HG03575 (cell line): ENCODE results near the gene RRP12.
"Not testable (repeated sequence)": the region's sequence is repeated elsewhere in the genome, so short reads cannot be mapped to it uniquely, and the experiment has no call there.

ENCODE experiments used
- ATAC-seq: cut with Tn5 transposase; IDR thresholded peaks from one replicate; pipeline ENCODE4 v1.9.1; 2021; ENCODE audit not compliant: unreplicated experiment, insufficient number of reproducible peaks, low FRiP score; ENCODE audit errors: extremely low read depth

The RRP12 gene

DNA sequence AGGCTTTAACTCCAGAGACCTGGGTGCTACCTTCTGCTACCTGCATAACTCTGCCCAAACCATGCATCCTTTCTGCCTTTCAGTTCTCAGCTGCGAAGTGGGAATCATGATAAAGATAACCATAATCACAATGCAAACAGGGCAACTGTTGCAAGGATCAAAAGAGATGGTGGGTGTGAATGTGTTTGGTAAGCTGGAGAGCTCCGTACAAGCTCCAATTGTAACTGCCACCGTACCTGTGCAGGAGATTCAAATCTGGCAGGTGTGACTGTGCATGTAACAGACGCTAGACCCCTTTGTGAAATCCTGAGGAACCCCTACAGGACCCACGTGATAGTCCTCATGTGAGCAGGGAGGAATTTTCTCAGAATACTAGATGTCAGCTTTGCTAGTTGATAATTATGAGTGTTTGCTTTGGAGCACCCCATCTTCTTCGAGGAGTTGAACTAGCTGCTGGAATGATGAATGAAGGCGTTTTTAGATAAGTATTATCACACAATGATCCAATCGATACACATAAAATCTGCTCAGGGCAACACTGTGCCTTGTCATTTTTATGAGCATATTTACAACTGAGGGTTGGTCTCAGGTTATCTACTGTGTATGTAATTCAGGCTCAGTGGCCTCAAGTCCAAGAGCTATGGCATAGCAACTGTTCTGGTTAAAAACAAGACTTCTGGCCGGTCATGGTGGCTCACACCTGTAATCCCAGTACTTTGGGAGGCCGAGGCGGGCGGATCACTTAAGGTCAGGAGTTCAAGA lies 51.2 kb downstream of the RRP12 start:
- ATAC-seq: no peak

DNA sequence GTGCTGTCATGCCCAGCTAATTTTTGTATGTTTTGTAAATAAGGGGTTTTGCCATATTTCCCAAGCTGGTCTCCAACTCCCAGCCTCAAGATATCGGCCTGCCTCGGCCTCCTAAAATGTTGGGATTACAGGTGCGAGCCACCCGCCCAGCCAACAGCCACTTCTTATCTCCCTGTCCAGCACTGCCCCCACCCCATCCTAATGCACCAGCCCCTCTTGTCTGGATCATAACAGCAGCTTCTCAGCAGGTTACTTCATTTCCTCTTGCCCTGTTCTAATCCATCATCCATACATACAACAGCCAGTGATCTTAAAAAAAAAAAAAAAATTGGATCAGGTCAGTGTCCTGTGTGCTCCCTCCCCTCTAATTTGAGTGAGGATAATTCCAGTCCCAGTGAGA lies 53.8 kb downstream of the RRP12 start:
- no peak for ATAC-seq

DNA sequence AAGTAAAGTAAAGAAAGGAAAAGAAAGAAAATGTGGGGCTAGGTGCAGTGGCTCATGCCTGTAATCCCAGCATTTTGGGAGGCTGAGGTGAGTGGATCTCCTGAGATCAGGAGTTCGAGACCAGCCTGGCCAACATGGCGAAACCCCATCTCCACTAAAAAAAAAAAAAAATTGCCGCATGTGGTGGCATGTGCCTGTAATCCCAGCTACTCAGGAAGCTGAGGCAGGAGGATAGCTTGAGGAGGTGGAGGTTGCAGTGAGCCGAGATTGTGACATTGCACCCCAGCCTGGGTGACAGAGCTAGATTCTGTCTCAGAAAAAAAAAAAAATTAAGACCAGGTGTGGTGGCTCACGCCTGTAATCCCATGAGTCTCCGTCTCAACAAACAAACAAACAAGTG lies 57.5 kb downstream of the RRP12 start:
- not testable (repeated sequence) for ATAC-seq

DNA sequence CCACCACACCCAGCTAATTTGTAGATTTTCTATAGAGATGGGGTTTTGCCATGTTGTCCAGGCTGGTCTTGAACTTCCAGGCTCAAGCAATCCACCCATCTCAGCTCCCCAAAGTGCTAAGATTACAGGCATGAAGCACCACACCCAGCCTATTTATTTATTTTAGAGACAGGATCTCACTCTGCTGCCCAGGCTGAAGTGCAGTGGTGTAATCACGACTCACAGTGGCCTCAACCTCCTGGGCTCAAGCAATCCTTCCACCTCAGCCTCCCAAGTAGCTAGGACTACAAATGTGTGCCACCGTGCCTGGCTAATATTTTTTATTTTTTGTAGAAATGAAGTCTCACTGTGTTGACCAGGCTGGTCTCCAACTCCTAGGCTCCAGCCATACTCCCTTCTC lies 59.7 kb downstream of the RRP12 start:
- ATAC-seq: no peak

DNA sequence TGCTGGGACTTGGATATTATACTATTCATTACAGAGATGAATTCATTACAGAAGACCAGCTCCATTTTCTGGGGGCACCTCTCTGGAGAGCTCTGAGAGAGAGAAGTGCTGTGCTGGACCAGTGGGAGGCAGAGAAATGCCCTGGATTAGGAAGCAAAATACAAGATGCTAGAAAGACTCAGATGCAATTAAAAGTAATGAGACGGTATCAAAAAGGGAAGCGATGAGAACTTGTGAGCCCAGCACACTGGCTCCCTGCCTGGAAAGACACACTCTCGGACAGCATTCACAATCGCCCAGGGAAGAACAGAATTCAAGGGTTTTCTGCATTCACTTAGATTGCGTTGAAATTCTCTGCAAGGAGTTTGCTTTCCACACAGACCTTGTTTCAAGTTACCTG lies 63.1 kb downstream of the RRP12 start:
- ATAC-seq: no peak

DNA sequence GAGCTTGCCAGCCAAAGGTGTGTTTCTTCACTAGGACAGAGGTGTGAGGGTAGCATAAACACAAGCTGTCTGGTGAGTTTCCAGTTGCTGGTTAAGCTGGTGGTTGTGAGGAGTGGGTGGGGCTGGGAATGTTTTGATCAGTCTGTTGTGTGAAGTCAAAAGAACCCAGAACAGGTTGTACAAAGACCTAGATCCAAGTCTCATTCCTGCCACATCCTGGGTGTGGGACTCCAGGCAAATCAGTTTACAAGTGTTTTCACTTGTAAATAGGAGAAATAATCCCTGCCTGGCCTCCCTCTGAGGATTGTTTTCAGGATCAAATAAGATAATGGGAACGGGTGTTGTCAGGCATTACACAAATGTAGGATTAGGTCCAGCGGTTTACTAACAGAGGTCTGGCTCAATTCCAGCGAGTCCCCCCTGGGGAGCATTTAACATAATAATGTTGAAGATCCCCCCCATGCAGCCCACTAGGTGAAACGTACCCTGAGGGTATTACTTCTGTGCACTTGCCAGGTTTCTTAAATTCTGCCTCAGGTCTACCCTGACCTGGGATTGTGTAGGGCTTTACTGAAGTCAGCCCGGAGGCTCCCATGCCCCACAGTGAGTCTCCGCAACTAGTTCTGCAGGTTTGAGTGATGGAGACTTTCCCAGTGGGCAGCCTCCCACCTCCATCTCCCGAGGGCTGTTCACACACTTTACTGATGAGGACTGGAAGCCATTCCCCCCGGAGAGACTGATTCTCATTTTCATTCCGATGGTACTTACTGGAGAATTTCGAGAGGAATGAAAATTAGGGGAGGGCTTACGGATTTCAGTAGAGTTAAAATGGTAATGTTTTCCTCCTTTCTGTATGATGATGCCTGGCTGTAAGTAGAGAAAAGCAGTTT lies 64.0 kb downstream of the RRP12 start:
- no peak for ATAC-seq

DNA sequence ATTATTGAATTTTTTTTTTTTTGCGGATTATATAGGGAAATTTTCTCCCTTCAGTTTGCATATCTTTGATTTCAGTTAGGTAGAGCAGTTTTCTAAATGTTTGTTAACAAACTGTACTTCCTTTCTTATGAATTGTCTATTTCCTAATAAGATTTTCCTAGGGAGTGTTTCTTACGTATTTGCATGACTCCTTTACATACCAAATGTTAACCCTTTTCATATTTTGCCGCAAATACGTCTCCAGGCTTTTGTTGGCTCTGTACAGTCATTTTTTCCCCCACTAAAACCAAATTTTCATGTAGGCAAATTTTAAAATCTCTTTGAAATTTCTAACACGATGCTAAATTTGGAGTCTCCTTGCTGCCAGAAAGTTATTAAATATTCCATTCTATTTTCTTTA lies 64.7 kb downstream of the RRP12 start:
- no peak for ATAC-seq

DNA sequence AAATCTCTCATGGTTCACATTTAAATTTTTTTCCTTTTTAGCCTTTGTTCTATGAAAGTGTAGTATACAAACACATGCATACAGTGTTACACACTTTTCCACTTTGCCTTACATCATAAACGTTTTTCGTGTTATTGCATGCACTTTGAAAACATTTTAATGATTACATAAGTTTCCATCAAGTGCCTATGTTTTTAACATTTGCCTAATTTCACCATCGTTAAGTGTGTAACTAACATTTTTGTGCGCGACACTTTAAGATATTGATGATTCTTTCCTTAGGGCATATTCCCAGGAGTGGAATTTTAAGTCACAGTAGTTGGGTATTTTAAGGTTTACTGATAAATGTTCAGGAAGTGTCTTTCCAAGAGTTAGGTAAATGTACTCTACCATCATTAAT lies 65.1 kb downstream of the RRP12 start:
- no peak for ATAC-seq

DNA sequence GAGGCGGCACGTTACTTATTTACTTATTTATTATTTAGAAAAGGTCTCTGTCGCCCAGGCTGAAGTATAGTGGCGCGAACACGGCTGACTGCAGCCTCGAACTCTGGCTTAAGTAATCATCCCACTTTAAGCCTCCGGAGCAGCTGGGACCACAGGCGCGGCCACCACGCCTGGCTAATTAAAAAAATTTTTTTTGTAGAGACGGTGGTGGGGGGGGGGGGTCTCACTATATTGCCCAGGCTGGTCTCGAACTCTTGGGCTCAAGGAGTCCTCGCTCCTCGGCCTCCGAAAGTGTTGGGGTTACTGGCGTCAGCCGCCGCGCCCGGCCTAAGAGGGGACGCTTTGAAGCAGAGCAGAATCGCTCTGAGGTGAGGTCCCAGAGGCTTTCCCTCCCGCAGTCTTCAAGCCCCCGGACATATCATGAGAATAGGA lies 65.9 kb downstream of the RRP12 start:
- ATAC-seq: no peak

DNA sequence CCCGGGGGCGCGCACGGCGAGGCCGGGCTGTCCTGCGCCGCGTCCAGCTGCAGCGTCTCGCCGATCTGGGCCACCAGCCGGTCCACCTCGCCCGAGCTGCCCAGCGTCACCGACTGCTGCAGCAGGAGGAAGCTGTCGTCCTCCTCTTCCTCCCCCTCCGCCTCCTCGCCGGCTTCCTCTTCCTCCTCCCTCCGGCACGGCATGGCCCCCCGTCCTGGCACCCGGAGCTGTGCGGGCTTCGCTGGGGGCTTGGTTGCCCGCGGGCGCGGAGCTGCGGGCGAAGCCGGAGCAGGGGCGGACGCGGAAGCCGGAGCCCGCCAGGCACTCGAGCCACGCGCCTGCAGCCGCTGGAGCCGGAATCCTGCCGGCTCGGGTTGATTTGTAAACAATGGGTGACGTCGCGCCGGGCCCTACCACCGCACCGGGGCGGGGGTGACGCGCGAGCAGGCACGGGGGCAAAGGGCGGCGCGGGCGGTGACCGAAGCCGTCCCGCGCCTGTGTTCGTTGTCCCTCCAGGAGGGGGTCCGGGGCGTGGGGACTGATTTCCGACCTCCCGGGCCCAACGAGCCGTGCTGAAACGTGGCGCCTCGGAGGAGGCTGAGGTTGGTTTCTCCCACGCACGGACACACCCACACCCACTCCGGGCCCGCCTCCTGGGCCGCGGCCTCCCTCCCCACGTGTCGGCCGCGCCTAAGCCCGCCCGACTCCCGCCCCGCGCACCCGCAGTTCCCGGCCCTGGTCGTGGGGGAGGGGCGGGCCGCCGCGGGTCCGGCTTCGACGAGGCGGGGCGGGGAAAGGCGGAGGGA lies 66.6 kb downstream of the RRP12 start, which contains the start of gene FRAT2:
TSS of gene FRAT2 (minus strand) at position 360 of the 806 bp plus-strand sequence. CDS start at position 203, 157 bp downstream.
- ATAC-seq: no peak

DNA sequence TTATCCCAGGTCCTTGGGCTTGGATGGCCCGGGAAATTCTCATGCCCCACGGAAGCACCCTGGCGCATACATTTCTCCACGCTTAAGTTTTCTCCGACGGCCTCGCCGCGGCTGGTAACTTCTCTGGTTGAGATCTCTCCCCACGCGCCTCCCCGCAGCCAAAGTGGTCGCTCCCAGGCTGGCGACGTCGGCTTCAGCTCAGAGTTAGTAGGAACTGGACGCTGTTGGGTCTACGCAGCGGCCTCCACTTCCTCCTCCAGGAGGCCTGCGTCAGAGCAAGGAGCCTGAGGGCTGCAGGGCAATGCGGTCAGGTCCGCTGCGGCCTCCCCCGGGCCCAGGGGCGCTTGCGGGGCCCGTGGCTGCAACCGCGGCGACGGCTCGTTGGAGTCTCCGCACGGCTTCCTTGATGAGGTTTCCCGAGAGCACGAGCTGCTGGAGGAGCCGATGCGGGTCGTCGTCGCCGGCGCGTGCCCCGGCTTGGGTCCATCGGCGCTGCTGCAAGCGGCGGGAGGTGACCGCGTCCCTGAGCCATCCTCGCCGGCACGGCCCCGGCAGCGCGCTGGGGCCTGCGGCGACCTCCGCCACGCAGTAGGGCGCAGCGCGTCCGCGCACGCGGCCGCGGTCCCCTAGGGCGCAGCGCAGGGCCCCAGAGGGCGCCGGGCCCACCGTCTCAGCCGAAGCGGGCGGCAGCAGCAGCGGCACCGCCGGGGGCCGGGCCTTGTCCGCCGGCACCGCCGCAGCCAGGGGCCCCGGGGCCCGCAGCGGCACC lies 67.4 kb downstream of the RRP12 start:
- no peak for ATAC-seq

DNA sequence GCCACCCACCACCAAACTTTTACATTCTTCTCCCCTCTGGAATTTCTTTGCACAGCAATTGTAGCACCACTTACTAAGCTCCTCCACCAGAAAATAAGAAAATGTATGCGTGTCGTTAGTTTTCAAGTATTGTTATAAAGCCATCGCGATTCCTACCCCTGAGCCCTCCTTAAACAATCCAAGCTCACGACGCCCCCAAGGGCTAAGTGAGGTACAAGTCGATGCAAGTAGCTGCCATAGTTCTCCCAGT lies 67.9 kb downstream of the RRP12 start:
- no peak for ATAC-seq

DNA sequence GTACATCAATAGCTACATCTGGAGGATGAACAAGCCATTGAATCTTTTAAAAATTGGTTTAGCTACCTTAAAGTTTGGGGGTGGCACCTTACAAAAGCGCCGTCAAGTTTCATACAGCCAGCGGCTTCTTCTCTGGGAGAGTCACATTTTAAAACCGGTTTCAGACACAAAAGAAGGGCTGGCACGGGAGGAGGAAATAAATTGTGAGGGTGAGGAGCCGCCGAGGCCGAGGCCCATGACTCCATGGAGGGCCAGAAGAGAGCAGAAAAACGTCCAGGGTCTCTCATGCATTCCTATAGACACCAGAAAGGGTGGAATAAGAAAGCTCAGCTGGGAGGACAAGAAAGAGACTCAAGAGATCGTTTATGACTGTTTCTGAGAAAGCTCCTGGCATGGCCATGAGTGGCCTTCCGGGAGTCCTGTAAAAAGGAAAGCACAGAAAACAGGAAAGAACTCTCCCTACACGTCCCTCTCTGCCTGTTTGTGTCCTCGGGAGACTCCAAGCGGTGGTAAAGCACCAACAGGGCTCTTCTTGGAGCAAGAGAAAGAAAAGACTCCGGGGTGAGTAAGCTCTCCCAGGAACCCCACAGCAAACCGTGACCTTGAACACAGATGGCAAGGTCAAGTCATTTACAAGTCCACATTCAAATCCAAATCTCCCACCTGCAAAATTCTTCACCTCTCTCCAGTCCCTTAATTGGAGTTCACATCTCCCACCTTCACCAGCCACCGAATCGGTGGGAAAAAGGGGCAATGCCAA lies 68.4 kb downstream of the RRP12 start:
- ATAC-seq: no peak

DNA sequence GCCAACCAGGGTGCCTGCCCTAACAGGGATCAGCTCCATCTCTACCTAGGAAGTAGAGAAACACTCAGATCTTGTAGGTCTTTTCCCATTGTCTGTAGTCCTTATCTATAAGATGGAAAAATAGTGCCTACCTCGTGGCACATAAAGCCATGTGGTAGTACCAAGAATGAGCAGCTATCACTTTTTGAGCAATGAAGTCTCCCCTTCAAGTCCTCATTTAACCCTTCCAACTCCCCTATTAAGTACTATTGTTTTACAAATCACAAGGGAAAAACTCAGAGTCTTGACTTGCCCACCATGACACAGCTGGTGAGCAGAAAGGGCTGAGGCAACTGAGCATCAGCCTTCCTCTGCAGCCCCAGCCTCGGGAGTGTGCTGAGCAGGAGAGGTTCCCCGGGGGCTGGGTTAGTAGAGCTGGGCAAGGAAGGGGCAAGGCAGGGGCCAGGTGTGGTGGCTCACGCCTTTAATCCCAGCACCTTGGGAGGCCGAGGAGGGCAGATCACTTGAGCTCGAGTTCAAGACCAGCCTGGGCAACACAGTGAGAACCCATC lies 69.9 kb downstream of the RRP12 start:
- ATAC-seq: no peak

DNA sequence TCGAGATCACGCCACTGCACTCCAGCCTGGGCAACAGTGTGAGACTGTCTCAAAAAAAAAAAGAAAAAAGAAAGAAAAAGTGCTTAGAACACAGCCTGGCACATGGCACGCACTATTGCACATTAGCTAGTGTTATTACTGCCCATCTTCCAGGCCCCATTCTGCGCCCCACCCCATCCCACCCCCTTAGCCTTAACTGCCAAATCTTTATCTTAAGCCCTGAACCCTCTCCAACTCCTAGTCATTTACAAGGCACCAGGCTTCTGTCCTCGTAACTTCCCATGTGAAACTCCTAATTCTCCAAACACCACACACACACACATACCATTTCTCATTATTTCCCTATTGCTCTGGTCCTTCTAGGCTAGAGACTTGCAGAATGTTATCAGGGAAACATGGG lies 71.4 kb downstream of the RRP12 start:
- ATAC-seq: no peak

DNA sequence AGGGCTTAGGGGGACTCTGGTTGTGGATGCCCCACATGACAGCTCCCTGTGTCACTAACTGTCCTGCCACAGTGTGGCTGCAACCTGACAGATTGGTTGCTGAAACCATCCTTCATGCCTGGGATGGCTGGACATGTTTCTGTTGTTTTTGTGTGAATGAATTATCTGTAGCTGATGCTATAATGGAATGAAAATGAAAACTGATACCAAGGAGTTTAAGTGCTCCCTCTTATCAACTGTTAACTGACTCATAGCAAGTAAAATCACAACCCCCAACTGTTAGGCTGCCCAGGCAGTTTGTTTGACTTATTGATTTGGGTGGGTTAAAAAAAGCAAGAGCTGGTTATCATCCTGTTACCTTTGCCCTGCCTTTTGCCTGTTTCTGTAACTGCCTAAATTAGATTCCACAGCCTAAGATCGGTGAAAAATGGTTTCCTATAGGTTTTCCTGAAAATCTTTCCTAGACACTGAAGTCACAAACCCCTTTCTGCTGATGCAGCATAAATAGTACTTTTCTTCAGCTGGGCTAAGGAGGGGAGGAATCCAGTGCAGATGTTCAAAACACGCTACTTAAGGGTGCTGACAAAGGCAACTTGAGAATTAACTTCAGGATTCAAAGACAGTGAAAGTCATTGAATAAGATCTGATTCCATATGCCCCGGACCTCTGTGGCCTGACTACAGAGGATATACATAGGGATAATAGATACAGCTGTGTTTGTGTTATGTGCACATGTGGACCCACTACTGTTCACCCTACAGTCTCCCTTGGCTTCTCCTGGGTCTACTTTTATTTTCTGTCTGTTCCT lies 72.3 kb downstream of the RRP12 start:
- ATAC-seq: no peak
